HepG2 (cell line): ENCODE measurements around the gene GAREM1. TPM values are rescaled to one million over a fixed set of nuclear protein-coding genes. Genes with fewer than 3 reads are reported as not detected.
A peak's percentile ranks its signal among the peaks of the same experiment; 100 is the strongest.

Experiments used
- ARNT2 ChIP-seq: sonication (generic); formaldehyde crosslinking; IDR thresholded peaks from 2 replicates; pipeline ENCODE4 v1.8.0; 2022; ENCODE audit warnings: mild to moderate bottlenecking, low read depth, missing genetic modification reagents, moderate library complexity
- ETV6 ChIP-seq: sonication (generic); formaldehyde crosslinking; conservative IDR thresholded peaks from 2 replicates; pipeline ENCODE4 v1.4.0; 2020; ENCODE audit warnings: missing genetic modification reagents
- HOXA3 ChIP-seq: sonication (generic); formaldehyde crosslinking; IDR thresholded peaks from 2 replicates; pipeline ENCODE4 v1.5.0; 2020; ENCODE audit warnings: missing genetic modification reagents
- IRF1 ChIP-seq: sonication (generic); formaldehyde crosslinking; IDR thresholded peaks from 2 replicates; pipeline ENCODE4 v1.4.0; 2020; ENCODE audit warnings: low read depth, mild to moderate bottlenecking, missing genetic modification reagents
- ISL2 ChIP-seq: sonication (generic); formaldehyde crosslinking; IDR thresholded peaks from 2 replicates; pipeline ENCODE4 v1.5.0; 2020; ENCODE audit warnings: missing genetic modification reagents
- KDM5B ChIP-seq: sonication (generic); formaldehyde crosslinking; IDR thresholded peaks from 2 replicates; pipeline ENCODE4 v1.4.0; 2020; ENCODE audit warnings: missing genetic modification reagents, mild to moderate bottlenecking, borderline replicate concordance
- KIAA2018 ChIP-seq: sonication (generic); formaldehyde crosslinking; IDR thresholded peaks from 2 replicates; pipeline ENCODE4 v1.5.0; 2020; ENCODE audit warnings: mild to moderate bottlenecking, missing genetic modification reagents, borderline replicate concordance
- SUZ12 ChIP-seq: fragments of 150-350 bp; IDR thresholded peaks from 2 replicates; pipeline ENCODE4 v1.6.1; 2014; ENCODE audit warnings: low read depth, low read length
- TAF1 ChIP-seq: sonication (generic); formaldehyde crosslinking; IDR thresholded peaks from 2 replicates; pipeline ENCODE4 v1.4.0; 2020; ENCODE audit warnings: missing genetic modification reagents
- ZMYM3 ChIP-seq: sonication (generic); formaldehyde crosslinking; IDR thresholded peaks from 2 replicates; pipeline ENCODE4 v1.5.1; 2020; ENCODE audit warnings: mild to moderate bottlenecking, missing genetic modification reagents
- ZNF235 ChIP-seq: sonication (generic); formaldehyde crosslinking; IDR thresholded peaks from 2 replicates; pipeline ENCODE4 v1.8.1; 2023; ENCODE audit warnings: mild to moderate bottlenecking, missing genetic modification reagents, borderline replicate concordance
- ZNF331 ChIP-seq: sonication (generic); formaldehyde crosslinking; IDR thresholded peaks from 2 replicates; pipeline ENCODE4 v1.4.0; 2020; ENCODE audit warnings: missing genetic modification reagents
- ZNF350 ChIP-seq: sonication (generic); formaldehyde crosslinking; IDR thresholded peaks from 2 replicates; pipeline ENCODE4 v1.4.0; 2020; ENCODE audit warnings: mild to moderate bottlenecking, low read depth, missing genetic modification reagents, borderline replicate concordance
- polyA plus RNA-seq, 8 experiments: library from polyadenylated mRNA; depleted of rRNA in 3 of 8; stranded (reverse) in 7 of 8; unstranded in 1 of 8; fragments of >200 nt; fragmentation: Illumina TruSeq in 4 of 8; extraction: Trizol in 4 of 8; gene quantifications; 2 replicates each; pipeline versions ENCODE4 v1.2.1 to v1.2.3, GENCODE V29; 2011 to 2016; ENCODE audit warnings: low read depth in 4 of 8, missing spikeins in 1 of 8, mixed read lengths in 1 of 8; ENCODE audit not compliant: insufficient read depth in 1 of 8
- total RNA-seq, 5 experiments: library from RNA; depleted of rRNA; stranded (reverse); fragments of >200 nt; fragmentation: Illumina TruSeq; extraction: Trizol; gene quantifications; 2 replicates each; pipeline ENCODE4 v1.2.3, GENCODE V29; 2016; ENCODE audit warnings: low read depth in 1 of 5
- TF ChIP-seq, protein P1 (sequence below): sonication (generic); formaldehyde crosslinking; IDR thresholded peaks from 2 replicates; pipeline ENCODE4 v1.8.0; 2022; ENCODE audit warnings: mild to moderate bottlenecking, missing genetic modification reagents, borderline replicate concordance
- TF ChIP-seq, protein P2 (sequence below): conservative IDR thresholded peaks from 2 replicates; pipeline ENCODE4 v1.6.1; 2018; ENCODE audit warnings: missing genetic modification reagents
- TF ChIP-seq, protein P3 (sequence below): sonication (generic); formaldehyde crosslinking; IDR thresholded peaks from 2 replicates; pipeline ENCODE4 v1.5.0; 2020; ENCODE audit warnings: mild to moderate bottlenecking, low read depth, missing genetic modification reagents, borderline replicate concordance

Gene GAREM1
- total and polyA plus RNA-seq, 2 of the 13 experiments (the other 11 are each of a cell fraction or from before 2014, with no cell fraction given), result 2.5 to 2.9 TPM

DNA sequence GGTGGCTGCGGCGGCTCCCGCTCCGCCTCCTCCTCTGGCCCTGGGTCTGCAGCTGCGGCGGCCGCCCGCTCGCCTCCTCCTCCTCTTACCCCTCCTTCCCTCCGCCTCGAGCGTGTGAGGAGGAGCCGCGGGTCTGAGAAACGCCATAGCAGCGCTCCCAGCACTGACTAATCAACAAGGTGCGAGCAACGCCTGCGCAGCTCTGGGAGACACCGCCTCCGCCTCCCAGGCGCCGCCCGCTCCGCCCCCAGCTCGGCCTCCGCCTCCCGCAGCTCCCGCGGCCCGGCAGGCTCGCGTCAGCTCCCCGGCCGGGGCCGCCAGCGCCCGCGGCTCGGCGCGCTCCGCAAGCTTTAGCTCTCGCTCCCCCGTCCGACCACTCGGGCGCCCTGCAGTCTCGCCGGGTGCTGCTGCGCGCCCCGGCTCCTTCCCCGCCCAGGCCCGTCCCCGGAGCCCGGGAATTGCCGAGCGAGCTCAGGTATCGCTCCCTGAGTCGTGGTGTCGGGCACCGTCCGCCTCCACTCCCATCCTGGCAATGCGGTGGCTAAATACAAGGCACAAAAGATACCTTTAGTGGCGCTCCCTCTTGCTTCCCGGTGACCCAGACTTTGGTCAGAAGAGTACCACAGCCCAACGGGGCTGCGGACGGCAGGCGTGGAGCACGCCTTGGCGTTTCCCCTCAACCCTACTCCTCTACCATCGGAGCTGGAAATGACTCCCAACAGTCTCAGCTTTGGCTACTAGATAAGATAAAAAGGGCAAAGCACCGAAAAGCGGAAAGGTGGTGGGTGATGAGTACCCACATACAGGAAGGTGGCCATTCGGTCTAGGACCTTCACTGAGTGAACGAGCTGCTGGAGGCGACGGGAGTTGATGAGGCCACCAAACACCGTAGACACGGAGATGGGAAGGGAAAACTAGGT lies at the start of gene GAREM1 (continued):
- TF ChIP-seq ETV6 (CRISPR knock-in tag) (peak; percentile 0; the same call in 1 of the 2 replicates), IRF1 (no peak), ARNT2 (CRISPR knock-in tag) (no peak; the same call in 1 of the 2 replicates), ISL2 (no peak), KIAA2018 (CRISPR knock-in tag) (no peak), ZMYM3 (no peak), KDM5B (peak; percentile 61; the same call in 1 of the 2 replicates), ZNF235 (no peak), TAF1 (peak; percentile 70; the same call in 1 of the 2 replicates), ZNF350 (CRISPR knock-in tag) (peak; percentile 64; the same call in 1 of the 2 replicates), ZNF331 (CRISPR knock-in tag) (peak; percentile 14; the same call in 1 of the 2 replicates), HOXA3 (CRISPR knock-in tag) (peak; percentile 10; the same call in 1 of the 2 replicates), SUZ12 (no peak)
- TF ChIP-seq, protein P1, sequence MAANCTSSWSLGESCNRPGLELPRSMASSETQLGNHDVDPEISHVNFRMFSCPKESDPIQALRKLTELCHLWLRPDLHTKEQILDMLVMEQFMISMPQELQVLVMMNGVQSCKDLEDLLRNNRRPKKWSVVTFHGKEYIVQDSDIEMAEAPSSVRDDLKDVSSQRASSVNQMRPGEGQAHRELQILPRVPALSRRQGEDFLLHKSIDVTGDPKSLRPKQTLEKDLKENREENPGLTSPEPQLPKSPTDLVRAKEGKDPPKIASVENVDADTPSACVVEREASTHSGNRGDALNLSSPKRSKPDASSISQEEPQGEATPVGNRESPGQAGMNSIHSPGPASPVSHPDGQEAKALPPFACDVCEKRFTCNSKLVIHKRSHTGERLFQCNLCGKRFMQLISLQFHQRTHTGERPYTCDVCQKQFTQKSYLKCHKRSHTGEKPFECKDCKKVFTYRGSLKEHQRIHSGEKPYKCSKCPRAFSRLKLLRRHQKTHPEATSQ (CRISPR knock-in tag), result no peak
- TF ChIP-seq, protein P2, sequence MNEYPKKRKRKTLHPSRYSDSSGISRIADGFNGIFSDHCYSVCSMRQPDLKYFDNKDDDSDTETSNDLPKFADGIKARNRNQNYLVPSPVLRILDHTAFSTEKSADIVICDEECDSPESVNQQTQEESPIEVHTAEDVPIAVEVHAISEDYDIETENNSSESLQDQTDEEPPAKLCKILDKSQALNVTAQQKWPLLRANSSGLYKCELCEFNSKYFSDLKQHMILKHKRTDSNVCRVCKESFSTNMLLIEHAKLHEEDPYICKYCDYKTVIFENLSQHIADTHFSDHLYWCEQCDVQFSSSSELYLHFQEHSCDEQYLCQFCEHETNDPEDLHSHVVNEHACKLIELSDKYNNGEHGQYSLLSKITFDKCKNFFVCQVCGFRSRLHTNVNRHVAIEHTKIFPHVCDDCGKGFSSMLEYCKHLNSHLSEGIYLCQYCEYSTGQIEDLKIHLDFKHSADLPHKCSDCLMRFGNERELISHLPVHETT (CRISPR knock-in tag), result no peak
- TF ChIP-seq, protein P3, sequence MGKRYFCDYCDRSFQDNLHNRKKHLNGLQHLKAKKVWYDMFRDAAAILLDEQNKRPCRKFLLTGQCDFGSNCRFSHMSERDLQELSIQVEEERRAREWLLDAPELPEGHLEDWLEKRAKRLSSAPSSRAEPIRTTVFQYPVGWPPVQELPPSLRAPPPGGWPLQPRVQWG, result no peak
